HG02571 (cell line): Measurements from ENCODE around the gene TMEM108.

Experiments used
- ATAC-seq: cut with Tn5 transposase; IDR thresholded peaks from one replicate; pipeline ENCODE4 v1.9.1; 2021; ENCODE audit warnings: mild to moderate bottlenecking, moderate library complexity; ENCODE audit not compliant: unreplicated experiment

TMEM108 gene

DNA sequence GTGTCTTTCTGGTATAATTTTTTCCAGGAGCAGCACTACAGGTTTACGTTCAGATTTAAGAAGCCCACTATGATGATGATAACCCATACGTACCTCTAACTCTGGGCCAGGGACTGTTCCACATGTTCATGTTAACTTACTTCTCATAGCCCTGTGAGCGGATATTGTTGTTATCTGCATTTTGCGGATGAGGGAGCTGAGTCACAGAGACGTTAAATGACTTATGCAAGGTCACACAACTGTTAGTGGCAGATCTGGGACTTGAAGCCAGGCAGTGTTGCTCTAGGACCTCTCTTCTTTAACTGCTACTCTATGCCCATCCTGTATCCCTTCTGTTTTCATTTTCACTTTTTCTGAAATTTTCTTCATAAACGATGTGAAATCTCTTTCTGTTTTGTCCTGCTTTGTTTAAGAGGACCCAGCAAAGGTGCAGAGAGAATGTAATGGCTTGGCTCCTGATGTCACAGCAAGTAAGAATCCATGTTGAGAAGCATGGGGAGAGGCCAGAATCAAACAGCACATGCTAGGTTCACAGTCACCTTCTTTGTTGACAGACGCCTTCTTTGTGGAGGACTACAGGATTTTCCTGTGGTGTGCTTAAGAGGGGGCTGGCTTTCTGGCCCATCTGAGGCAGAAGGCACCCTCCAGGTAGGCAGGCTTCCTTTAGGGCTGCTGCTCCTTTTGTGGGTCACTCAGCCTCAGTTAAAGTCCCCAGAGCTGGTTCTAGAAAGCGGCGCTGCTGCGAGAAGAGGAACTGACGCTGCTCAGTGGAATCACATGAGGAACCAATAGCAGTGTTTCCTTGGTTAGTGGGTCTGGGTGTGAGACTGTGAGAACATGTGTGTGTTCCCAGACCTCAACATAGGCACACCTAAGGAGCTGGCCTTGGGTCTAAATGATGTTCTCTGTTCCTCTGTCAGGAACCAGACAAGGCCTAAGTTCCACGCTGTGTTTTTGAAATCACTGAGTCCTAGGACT lies 121.6 kb downstream of the TMEM108 start:
- no peak for ATAC-seq

DNA sequence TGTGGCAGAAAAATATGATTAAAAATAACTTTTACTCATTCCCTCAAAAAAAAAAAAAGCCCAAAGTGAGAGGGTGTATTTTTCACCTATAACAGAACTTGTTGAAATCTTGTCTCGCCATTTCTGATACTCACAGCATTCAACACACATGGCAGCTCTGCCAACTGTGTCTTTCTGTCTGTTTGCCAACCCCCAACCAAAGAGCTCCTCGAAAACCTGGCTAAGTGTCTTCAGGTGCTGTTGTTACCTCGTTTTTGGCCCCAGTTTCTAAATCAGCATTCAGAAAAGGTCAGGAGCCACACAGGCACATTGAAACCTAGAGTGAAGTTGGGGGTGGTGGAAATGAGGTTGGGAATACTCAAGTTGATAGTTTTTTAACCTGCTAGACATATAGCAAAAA lies 123.5 kb downstream of the TMEM108 start:
- no peak for ATAC-seq

- ATAC-seq: no peak
These were observed 124.1 kb downstream of the TMEM108 start for GRCh38 chr3:133162265-133162664.

DNA sequence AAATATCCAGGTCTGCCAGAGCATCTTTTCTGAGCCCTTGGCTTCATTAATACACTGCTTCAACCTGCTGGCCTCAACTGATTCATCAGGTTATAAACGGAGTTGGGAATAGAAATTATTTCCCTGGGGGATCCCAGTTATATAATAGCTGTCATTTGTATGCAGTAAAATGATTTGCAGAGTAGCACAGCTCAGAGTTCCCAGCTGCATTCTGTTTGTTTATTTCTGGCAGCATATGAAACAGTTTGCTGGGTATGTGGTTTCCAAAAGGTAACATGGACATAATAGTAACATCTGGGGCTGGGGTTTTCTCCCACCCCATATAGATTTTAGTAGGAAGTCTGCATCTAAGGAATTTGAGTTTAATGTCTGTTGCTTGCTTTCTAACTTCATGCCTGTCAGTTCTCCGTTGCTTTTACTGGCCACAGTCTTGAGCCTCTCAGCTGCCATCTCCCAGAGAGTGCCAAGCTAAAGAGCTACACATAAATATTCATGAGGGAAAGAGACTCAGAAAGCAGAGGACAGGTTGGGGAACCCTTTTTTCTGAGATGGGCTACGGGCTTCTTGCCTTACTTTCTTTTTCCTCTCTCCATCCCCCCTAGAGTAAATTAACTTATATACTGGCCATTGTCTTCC lies 124.6 kb downstream of the TMEM108 start:
- ATAC-seq: no peak

DNA sequence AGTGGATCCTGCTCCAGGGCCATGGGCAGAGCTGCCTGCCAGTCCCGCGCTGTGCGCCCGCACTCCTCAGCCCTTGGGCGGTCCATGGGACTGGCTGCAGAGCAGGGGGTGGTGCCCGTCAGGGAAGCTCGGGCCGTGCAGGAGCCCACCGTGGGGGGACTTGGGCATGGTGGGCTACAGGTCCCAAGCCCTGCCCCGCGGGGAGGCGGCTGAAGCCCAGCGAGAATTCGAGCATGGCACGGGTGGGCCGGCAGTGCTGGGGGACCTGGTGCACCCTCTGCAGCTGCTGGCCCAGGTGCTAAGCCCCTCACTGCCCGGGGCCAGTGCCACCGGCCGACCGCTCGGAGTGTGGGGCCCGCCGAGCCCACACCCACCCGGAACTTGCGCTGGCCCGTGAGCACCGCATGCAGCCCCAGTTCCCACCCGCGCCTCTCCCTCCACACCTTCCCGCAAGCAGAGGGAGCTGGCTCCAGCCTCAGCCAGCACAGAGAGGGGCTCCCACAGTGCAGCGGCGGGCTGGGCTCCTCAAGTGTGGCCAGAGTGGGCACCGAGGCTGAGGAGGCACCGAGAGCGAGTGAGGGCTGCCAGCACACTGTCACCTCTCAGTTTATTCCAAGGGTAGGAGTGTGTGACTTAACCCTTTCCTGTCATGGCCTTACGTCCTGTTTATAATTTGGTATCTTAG lies 129.3 kb downstream of the TMEM108 start:
- ATAC-seq: no peak

GRCh38 chr3:133168025-133168401 lies 129.8 kb downstream of the TMEM108 start:
- ATAC-seq: no peak

DNA sequence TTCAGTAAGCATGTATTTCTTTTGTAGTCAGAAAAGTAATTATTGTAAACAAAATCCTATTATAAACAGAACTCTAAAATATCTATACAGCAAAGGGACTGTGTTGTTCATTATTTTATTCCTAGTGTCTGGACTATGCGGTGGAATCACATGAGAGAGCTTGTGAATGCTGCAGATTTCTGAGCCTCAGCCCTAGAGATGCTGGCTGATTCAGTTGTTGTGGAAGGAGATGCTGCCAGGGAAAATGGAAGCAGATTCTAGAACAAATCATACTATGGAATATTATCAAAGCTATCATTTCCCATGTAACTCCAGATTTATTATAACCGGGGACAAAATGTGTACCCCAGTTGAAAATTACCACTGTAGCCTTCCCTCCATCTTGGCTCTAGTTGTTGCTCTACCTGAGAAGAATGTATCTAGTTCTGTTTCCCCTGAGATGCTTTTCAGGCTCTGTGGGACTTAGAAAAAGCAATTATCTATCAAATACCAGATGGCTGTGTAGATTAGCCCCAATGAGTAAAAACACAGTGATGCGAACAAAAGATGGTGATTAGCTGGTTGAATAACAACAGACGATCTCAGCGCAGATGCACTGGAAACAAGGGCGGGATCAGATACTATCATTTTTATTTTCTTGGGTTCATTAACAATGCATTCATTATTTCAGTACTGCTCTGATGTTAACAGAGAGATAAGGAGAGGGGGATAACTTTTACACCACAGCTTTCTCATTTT lies 131.3 kb downstream of the TMEM108 start:
- ATAC-seq: no peak

- no peak for ATAC-seq
These were observed 133.6 kb downstream of the TMEM108 start for GRCh38 chr3:133171831-133172230.

DNA sequence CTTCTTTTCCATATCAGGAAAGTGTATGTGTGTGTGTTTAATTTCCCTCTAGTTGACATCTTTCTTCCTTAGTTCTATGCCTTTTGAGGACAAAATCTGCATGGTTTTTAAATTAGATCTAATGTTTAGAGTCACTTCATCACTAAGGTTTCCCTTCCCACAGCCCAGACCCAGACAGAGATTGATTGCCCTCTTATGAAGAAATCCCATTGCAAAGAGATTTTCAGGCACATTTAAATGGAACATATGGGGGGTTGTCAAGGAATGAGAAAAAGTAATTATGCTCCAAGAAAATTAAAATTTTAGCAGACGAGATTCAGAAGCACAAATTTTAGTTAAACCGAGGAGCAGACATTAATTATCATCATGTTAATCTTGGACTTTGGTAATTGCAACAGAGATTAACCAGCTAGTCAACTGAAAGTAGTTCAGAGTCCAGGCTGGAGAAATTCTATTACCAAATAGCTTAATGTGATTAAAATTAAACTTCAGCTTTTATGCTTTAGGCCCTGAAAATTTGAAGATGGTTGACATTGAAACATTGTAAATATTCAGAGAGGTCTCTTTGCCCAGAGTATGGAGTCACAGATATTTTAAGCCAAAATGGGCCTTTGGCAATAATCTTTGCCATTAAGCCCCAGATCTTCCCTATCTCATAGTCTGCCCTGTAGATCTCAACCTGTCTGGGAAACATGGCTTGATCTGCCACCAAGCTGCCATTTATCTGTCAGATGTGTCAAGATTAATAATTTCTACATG lies 143.4 kb downstream of the TMEM108 start:
- ATAC-seq: no peak

- no peak for ATAC-seq
These were observed 149.7 kb downstream of the TMEM108 start for GRCh38 chr3:133187870-133188379.

DNA sequence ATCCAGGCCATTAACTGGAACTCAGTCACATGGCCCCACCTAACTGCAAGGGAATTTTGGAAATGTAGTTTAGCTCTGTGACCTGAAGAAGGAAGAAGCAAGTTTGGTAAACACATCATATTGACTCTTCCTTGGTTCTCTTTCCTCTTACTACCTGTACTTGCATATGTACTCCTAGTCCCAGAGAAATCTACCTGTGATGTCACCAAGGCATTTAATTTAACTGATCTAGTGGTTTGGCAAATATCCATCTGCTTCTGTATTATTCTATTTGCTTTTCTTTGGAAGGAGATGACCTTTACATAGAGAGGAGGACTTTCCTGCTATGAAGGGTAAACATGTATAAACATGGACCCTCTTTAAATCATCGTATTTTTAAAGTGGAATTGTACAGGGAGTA lies 150.8 kb downstream of the TMEM108 start:
- no peak for ATAC-seq

- no peak for ATAC-seq
These were observed 151.7 kb downstream of the TMEM108 start for GRCh38 chr3:133189893-133190292.

DNA sequence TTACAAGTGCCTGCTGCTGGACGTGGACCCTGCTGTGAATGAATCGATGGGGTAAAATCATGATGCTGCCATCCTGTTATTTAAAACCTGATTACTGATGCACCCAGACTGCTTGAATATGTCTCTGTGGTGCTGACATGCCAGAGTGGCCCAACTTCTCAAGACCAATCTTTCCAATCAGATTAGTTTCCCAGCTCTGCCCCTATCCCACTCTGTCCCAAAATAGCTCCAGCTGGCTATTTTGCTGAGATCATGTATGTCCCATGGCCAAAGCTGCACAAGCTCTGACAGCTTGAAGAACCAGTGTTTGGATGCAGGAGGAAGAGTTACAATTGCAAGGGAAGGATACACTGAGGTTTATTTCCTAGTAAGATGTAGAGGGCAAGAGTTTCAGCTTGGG lies 153.6 kb downstream of the TMEM108 start:
- ATAC-seq: no peak

DNA sequence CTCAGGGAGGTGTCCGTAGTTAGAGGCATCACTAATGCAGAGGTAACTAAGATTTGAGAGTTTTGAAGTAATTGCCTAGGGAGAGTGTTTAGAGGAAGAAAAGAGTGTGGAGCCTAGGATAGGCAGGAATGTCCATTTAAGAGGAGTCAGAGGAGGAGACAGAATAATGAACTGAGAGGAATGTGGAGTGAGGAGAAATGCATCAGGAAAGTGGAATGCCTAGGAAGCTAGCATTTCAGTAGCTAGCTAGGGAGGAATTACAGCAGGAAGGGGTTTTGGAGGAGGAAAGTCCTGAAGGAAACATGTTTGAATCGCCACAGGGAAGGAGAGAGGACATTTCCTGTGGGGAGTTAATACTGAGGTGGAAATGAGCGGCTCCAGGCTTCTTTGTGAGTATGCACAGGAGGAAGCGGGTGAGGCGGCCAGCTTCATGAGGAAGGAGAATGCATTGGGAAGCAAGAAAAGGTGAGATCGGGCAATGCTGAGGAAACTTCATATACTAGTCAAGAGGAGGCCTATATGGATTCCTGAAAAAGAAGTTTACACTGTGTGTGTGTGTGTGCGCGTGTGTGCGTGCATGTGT lies 154.3 kb downstream of the TMEM108 start:
- no peak for ATAC-seq

DNA sequence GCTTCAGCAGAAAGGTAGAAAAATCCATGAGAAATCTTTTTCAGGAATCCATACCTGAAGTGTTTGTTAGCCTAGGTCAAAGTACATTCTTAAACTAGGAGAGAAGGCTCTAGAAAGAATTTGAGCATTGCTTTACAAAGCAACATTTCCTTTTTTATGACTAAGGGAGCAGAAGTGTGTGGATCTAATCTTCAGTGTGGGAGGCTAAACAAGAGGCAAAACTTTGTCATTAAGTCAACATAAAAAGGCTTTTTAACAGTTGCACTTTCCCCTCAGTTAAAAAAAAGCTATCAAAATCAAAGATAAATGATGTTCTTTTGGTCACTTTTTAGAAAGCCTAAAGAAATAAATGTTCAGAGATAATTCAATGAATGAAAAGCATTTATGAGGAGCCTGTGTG lies 154.8 kb downstream of the TMEM108 start:
- no peak for ATAC-seq

DNA sequence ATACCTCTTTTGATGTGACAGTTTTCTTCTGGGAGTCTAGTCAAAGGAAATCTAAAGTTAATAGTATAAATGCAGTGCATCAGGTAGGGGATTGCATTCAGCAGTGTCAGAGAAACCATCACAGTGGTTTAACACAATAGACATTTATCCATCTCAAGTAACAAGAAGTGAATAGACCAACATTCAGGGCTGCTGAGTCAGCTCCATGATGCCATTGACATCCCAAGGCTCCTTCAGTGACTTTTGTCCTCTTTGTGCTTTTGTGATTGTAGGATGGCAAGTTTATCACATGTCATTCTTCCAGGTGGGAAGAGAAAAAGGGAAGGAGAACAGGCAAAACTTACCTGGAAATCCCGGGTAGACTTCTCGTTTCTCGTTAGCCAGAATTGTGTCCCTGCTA lies 158.3 kb downstream of the TMEM108 start:
- no peak for ATAC-seq

DNA sequence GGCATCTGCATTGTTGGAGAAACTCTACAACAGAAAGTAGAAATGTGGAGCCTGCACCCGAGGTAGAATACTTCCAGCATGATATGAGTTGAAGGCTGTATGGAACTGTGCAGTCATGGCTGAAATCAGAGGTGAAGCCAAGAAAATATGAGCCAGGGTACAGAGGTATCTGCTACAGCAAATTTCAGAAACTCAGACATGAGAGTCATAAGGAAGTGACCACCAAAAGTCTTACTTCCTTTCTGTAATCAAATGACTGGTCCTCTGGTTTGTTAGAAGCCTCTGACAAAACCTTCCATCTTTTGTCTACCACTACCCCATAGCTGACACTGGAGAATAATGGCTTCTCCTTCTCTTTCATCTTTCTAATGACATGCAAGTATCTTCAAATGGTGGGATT lies 159.4 kb downstream of the TMEM108 start:
- no peak for ATAC-seq

GRCh38 chr3:133206921-133207320 lies 168.7 kb downstream of the TMEM108 start:
- no peak for ATAC-seq

DNA sequence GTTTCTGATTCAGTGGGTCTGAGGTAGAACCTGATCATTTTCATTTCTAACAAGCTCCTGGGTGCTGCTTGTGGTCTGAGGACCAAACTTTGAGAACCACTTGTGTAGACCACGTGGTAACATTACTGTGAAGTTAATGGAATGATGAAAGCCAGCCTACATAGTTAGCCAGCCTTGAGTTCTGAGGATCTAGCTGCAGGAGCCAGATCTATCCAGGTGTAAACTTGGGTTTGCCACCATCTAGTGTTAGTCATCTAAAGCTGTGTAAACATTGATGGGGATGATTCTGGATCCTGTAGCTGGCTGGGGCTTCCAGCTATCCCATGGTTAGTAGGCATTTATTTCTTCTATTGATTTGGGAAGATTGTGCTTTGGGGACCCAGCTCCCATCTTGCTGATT lies 170.0 kb downstream of the TMEM108 start:
- no peak for ATAC-seq
